SIG-M5 treated with dmso at 0.1 percent for 504 hours (cell line): ENCODE data around the gene PDCD7.
A peak's percentile ranks its signal among the peaks of the same experiment; 100 is the strongest.
"Not testable (repeated sequence)": the region's sequence is repeated elsewhere in the genome, so short reads cannot be mapped to it uniquely, and the experiment has no call there.

Source experiments
- DNase-seq: peaks from one replicate; lab custom pipeline; 2025; ENCODE audit not compliant: unreplicated experiment; lab: John Stamatoyannopoulos, UW

The PDCD7 gene

DNA sequence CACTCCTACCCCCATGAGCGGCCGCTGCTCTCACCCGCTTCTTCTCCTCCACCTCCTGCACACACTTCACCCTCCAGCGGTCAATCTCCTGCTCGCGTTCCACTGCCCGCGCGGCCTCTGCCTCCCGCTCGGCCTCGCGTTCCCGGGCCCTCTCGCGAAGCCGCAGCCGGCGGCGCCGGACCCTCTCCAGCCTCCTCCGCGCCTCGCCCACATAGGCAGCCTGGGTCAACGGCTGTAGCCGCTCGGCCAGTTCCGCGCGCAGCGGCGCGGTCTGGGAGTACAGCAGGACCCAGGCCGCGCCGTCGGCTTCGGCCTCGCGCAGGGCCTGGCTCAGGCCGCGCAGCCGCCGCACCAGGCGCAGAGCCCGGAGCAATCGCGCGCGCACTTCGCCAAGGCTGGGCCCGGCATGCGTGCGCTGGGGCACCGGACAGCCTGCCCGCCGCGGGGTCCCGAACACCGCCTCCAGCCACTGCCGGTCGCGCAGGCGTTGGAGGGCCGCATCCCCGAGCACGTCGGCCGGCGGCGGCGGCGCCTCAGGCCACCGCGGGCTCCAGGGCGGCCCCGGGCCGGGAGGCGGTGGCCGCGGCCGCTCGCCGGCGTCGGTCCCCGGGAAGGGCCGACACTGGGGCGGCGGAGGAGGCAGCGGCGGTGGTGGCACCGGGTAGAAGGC is 595 bp downstream of the PDCD7 start:
- DNase-seq, result peak; percentile 32

- DNase-seq, result peak; percentile 10
Measured at GRCh38 chr15:65130941-65131340, 2.7 kb downstream of the PDCD7 start.

DNA sequence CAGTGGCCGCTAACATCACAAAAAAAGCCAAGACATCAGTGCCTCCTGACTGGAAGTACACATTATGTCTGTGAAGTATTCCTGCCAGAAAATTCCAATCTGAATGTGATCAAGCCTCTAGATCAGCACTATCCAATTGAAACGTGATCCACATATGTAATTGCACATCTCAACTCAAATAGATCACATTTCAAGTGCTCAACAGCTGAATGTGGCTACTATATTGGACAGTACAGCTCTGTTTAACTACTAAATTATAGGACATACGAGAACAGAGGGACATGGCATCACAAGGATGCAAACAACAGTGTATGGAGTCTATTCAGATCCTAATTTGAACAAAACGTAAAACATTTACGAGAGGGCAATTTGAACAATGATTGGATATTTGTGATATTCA is 18.1 kb downstream of the PDCD7 start:
- no peak for DNase-seq

GRCh38 chr15:65115086-65115485 is 18.5 kb downstream of the PDCD7 start, which contains the start of gene UBAP1L:
TSS of gene UBAP1L (minus strand) at chr15:65115200. CDS start at chr15:65106215, 8,985 bp downstream.
- DNase-seq, result no peak

- no peak for DNase-seq
Measured at GRCh38 chr15:65110676-65111292, 22.8 kb downstream of the PDCD7 start.

GRCh38 chr15:65106011-65106590 is 27.5 kb downstream of the PDCD7 start:
- DNase-seq, result no peak

DNA sequence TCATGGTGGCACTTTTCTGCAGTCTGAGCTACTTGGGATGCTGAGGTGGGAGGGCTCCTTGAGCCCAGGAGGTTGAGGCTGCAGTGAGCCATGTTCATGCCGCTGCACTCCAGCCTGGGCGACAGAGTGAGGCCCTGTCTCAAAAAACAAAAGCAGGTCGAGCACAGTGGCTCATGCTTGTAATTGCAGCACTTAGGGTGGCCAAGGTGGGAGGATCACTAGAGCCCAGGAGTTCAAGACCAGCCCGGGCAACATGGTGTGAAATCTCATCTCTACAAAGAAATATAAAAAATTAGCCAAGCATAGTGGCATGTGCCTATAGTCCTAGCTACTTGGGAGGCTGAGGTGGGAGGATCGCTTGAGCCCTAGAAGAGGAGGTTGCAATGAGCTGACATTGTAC is 28.6 kb downstream of the PDCD7 start:
- DNase-seq, result no peak

DNA sequence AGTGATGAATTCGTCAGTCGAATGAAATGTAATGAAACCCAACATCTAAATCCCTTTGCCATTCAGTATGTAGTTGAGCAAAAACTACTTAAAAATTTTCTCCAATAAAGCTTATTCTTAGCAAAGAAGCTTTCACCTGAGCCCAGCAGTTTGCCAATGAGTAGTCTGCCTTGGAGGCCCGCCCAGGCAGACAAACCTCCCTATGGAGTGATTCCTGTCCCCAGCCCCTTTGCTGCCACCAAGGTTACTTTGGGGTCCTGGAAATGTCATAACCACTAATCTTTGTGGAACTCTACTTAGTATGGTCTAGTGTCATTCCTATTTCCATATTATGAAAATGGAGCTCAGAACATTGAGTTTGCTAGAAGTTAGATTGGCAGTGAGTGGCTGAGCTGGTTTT is 30.7 kb downstream of the PDCD7 start:
- DNase-seq, result no peak

GRCh38 chr15:65101891-65102708 is 31.5 kb downstream of the PDCD7 start:
- DNase-seq, result no peak

DNA sequence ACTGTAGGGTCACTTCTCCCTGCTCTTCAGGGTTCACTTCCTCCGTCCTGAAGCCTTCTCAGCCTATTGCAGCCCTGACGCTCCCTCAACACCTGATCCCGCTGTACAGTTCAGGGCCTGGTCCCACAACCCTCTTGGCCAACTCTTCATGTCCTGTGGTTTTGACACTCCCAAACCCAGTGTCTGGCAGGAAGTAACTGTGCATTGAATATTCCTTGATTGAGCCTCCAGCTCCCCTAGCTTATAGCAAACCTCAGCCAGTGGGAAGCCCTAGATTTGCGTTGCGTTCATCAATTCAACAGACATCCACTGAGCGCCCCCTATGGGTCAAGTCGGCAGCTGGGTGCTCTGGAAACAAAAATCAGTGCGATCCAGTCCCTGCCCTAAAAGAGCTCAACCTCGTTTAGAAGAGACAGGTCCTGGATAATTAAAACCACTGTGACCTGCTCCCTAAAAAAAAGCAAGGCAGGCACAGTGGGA is 32.2 kb downstream of the PDCD7 start:
- DNase-seq, result peak; percentile 20

DNA sequence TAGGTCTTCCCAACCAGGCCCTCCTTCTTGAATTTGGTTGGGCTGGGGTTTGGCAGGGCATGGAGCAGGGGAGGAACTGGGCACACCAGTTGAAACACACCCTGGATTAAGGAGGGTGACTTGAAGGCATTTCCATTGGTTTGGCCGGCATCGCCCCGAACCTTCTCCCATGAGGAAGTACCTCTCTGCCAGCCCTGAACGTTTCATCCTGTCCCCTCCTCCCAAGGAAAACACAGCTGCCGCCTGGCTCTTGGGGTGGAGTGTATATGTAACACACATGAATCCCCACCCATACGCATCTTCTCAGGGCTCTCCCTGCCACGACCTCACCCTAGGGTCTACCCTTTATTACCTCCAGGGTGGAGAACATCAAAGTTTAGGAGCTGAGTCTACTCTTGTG is 33.2 kb downstream of the PDCD7 start:
- no peak for DNase-seq

GRCh38 chr15:65099801-65100200 is 33.8 kb downstream of the PDCD7 start:
- DNase-seq, result not testable (repeated sequence)

- DNase-seq, result no peak
Measured at GRCh38 chr15:65099336-65099735, 34.3 kb downstream of the PDCD7 start.

DNA sequence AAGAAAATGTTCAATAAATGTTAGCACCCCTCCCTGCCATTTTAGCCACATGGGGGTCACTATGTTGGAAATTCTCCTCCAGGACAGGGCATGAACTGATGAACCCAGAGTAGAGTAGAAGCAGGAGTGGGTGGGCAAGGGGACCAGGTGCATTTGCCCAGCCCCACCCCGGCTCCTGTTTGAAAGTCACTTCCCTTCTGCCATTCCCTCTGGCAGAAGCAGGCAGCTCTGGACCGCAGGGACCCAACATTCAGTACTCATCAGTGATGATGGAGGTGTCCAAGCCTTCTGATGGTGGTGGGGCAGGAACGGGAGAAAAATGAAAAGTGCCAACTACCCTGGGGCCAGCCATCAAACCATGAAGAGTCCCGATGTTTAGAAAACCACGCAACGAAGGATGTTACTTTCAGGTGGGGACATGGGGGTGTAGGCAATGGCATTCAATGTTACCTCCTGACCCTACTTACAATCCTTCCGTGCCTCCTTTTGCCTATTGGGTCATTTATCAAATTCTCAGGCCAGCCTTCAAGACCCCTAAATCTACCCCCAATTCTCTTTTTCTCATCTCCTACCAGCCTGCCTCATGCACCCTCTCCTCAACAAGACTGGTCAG is 35.9 kb downstream of the PDCD7 start:
- DNase-seq, result no peak

DNA sequence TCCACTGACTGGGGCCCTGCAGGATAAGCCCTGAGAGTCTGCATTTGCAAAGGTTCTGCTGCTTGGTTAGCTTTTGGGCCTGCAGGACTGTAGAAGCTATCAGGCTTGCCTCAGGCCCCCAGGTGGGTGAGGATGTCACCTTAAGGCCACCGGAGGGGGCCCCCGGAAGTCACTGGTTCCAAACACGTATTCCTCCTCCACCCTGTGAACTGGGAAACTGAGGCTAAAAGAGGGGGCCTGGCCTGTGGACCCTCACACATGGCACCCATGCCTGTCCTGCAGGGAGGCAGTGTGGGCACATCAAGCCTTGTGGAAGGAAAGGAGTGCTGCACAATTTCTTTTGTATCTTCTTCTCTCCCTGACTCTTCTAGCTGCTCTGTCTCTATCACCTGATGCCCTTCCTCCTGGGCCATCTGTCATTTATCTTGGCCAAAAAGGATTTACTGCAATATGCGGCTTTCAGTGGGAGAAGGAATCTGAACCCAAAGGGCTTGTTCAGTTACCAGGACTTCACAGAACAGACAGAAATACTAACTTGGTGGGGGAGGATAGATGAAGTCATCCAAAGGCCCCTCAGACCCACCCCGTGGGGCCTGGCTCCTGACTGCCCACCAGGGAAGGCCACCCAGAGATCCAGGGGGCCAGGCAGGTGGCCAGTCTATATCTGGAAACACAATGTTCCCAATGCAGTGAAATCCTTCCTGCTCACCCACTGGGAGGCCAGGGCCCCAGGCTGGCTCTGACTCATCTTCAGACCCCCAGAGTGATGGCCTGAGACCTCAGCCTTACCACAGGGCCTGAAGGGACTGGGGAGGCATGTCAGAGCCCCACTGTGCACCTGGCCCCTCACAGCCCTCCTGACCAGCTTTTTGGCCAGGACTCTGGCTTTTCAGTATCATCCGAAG is 36.9 kb downstream of the PDCD7 start:
- DNase-seq, result no peak

- DNase-seq, result no peak
Measured at GRCh38 chr15:65095747-65096104, 37.9 kb downstream of the PDCD7 start.

DNA sequence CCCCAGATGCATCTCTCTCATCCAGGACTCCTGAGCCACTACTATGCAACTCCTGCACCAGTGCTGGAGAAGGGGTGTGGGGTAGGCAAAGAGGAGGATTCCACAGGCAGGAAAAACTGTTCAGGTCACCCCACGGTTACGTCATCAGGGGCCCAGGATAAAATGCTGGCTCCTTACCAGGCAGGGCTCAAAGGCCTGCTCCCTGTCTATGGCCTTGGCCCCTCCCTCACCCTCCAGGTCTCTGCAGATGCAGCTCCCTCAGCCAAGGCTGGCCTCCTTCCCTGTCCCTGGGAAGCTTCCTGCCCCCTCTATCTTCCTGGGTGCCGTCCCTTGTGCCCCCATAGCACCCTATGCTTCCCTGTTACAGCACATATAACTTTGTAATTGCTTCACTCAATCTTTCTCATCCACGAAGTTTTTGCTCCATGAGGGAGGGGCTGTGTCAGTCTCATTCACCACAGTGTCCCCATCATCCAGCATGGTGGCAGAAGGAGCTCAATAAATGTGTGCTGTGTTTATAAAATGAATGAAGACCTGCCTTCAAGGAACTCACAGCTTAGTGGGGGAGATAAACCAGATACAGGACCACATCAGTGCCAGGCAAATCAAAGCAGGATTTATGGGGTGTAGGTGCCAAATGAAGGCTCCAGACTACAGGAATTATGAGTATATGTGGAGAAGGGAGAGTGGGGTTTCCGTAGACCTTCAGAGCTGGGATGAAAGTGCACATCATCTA is 38.4 kb downstream of the PDCD7 start:
- DNase-seq, result no peak

DNA sequence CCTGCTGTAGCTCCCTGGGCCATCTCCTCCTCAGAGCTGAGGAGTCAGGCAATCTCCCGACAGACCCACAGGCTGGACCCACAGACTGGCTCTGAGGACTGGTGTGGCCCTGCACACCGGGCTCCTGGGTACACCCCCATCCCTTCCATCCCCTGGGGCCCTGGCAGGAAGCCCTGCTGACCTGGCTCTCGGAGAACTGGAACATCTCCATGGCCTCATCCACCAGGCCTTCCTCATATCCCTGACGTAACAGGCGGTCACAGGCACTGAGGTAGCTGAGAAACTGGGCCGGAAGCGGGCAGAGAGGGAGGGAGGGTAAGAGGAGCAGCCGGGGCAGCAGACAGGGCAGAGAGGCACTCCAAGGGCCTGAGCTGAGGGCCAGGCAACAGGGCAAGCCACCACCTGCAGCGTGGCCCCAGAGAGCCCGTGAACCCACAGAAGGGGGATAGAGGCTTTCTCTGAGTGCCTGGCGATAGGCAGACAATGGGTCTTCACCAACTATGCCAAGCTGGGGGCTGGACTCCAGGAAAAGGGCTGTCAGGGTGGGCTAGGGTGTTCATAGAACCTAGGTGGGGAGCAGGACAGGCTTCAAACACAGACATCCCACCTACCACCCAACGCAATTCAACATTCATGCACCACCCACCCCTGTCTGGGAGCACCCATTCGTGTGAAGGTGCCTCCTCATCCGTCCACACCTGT is 39.2 kb downstream of the PDCD7 start:
- DNase-seq, result no peak

DNA sequence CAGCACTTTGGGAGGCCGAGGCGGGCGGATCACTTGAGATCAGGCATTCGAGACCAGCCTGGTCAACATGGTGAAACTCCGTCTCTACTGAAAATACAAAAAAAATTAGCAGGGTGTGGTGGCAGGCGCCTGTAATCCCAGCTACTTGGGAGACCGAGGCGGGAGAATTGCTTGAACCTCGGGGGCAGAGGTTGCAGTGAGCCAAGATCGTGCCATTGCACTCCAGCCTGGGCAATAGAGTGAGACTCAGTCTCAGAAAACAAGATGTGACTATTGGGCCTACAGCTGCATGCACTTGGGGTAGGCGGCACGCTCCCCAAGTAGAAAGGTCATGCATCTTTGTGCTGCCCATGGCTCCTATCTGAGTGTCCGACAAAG is 39.8 kb downstream of the PDCD7 start:
- not testable (repeated sequence) for DNase-seq
